ENCODE data around the gene PGF.

PGF gene

DNA sequence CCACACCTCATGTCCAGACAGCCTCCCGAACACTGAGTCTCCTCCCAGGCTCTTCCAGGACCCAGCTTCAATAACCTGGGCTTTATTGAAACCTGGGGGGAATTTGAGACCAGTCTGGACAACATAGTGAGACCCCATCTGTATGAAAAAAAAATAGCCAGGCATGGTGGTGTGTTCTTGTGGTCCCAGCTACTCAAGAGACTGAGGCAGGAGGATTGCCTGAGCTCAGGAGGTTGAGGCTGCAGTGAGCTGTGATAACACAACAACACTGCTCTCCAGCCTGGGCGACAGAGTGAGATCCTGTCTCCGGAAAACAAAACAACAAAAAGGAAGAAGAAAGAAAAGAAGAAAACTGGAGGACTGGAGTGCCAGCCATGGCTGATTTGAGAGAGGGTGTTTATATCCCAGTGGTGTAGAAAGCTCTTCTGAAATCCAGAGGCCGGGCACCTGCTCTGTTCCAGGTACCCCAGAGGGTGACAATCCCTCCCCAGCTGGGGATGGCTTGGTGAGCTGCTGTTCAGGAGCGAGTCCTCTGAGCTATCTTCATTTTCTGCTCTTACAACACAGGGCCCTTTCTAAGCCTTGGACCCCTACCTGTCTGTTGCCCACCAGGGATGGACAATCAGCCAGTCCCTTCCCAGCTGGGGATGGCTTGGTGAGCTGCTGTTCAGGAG, 6.0 kb upstream of the PGF start:
- no peak overlapping the region for H3K27ac ChIP-seq
- TF ChIP-seq ZFX (IDR thresholded peaks at IDR 0.05): no peak

DNA sequence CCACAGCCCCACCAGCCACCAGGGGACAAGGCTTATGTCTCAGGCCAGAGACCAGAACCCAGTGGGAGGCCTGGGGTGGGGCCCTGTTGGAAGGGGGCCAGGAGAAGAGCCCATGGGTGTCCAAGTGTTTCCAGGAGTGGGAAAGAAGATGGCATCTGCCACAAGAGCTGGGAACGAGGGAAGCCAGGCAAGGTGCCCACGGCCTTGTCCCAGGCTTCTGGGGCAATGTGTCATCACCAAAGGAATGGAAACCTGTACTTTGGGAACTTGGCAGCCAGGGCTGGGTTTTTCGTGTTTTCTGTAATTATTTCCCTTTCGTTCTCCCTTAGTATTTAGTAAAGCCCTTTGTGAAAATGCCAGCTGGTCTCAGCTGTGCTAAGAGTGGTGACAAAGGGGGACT, 5.3 kb upstream of the PGF start:
- H3K27ac ChIP-seq: no peak overlapping the region
- TF ChIP-seq, protein P1, sequence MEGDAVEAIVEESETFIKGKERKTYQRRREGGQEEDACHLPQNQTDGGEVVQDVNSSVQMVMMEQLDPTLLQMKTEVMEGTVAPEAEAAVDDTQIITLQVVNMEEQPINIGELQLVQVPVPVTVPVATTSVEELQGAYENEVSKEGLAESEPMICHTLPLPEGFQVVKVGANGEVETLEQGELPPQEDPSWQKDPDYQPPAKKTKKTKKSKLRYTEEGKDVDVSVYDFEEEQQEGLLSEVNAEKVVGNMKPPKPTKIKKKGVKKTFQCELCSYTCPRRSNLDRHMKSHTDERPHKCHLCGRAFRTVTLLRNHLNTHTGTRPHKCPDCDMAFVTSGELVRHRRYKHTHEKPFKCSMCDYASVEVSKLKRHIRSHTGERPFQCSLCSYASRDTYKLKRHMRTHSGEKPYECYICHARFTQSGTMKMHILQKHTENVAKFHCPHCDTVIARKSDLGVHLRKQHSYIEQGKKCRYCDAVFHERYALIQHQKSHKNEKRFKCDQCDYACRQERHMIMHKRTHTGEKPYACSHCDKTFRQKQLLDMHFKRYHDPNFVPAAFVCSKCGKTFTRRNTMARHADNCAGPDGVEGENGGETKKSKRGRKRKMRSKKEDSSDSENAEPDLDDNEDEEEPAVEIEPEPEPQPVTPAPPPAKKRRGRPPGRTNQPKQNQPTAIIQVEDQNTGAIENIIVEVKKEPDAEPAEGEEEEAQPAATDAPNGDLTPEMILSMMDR (conservative IDR thresholded peaks at IDR 0.05): no peak
- TF ChIP-seq ZFX (IDR thresholded peaks at IDR 0.05): no peak

DNA sequence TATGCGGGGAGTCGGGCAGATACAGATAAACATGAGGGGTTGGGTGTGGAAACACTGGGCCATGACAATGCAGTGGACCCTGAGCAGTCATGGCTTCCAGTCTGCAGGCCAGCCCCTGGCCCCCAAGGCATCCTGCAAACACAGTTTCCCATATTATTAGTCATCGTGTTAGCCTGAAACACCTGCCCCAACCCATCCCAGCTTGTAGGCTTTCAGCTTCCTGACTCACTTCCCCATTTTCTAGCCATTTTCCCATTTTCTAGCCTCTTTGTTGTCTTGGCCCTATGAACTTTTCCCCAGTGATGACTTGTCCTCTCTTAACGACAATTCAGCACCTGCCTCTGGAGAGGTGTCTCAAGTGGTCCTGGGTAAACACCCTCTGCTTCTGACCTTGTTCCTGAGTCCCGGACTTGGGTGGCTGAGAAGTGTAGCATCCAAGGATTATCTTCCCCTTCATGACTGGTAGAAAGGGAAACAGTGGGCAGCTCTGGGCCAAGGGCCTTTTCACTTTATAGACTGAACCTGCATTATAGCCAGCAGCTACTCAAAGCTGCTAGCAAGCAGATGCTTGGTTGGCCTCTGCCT, 4.3 kb upstream of the PGF start:
- no peak for TF ChIP-seq ZFX (IDR thresholded peaks at IDR 0.05)
- TF ChIP-seq, protein P1 (conservative IDR thresholded peaks at IDR 0.05): no peak
- H3K27ac ChIP-seq: no peak overlapping the region

DNA sequence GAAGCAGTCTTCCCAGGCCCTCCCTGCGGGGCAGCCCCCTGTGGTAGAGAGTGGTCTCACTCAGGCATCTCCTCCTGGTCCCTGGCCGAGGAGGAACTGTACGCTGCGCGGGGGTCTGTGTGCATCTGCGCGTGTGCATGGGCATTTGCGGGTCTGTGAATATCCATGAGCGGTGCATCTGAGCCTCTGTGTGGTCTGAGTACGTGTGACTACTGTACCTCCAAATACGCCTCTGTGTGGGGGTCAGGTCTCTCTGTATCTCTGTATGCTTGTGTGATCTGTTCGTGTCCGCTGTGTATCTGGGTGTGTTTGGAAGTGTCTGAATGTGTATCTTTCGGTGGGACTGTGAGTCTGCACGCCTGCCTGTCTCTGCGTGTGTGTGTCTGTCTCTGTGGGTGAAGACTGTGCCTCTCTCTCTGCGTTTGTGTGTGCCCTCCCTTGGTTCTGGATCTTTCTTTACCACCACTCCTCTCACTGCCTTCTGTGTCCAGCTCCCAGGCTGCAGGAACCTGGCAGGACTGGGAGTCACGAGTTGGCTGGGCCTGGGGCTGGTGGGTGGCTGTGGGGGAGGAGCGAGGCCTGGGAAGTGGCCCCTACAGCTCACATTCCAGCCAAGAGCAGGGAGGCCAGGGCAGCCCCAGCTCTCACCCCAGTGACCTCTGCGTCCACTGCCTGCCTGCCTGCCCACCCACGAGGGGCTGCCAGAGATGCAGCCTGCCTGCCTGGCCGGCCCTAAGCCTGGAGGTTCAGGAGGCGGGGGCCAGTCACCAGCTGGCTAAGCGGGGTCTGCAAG, 1.1 kb upstream of the PGF start:
- no peak overlapping the region for H3K27ac ChIP-seq
- TF ChIP-seq, protein P1 (conservative IDR thresholded peaks at IDR 0.05): no peak
- no peak for TF ChIP-seq ZFX (IDR thresholded peaks at IDR 0.05)

DNA sequence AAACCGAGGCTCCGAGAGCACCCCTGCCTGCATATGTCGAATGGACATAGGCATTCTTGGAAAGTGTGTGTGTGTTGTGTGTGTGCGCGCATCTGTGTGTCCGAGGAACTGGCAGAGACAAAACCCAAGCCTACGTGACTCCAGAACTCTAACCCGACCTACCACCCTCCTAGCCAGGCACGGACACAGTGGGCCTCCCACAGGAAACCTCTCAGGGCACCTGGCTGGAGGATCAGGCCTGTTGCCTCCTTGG, 556 bp upstream of the PGF start:
- no peak overlapping the region for H3K27ac ChIP-seq
- TF ChIP-seq, protein P1 (conservative IDR thresholded peaks at IDR 0.05): no peak
- TF ChIP-seq ZFX (IDR thresholded peaks at IDR 0.05): no peak

DNA sequence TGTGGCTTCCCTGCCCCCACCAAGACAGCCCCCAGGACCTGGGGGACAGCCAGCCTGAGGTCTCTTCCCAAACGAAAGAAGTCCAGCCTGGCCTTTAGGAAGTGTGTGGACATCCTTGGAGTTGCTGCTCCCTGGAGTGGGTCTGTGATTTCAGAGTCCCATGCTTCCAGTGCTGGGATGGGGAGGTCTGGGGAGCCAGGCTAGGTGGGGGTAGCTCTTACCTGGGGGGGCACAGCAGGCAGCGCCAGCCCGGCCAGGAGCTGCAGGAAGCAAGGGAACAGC, 509 bp downstream of the PGF start:
- TF ChIP-seq, protein P1 (conservative IDR thresholded peaks at IDR 0.05): no peak
- TF ChIP-seq ZFX (IDR thresholded peaks at IDR 0.05): no peak
- H3K27ac ChIP-seq: no peak overlapping the region

DNA sequence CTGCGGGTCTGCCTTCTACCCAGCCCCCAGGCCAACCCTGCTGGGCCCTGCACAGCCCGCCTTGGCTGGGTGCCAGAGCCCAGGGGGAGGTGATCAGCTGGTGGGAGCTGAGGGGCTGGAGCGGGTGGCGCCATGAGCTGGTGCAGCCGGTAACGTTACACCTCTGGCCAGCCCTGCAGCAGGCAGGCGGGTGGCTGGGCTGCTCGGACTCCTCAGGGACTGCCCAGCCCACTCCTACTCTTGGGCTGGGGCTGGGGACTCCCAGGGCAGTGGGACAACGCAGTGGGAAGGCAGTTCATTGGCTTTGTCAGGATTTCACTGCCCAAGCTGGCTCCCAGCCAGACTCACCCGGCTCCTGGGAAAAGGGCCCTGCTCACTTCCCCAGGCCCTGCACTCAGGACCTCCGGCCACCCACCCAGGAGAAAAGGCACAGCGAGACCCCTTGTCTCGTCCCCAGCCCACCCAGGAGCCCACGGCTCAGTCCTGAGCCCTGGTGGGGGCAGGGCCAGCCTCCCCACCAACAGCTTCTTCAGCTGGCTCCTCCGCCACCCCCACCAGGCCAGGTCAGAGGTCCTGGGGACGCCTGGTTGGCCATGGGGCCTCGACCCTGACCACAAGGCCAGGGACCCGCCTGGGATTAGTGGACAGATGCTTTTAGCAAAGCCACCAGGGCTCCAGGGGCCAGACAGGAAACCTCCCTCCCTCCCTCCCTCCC, 1.0 kb downstream of the PGF start:
- no peak overlapping the region for H3K27ac ChIP-seq
- TF ChIP-seq ZFX (IDR thresholded peaks at IDR 0.05): no peak
- TF ChIP-seq, protein P1 (conservative IDR thresholded peaks at IDR 0.05): no peak
